ENCODE data around the gene IL17REL. TPM values are rescaled to one million over a fixed set of nuclear protein-coding genes. Genes with fewer than 3 reads are reported as not detected.

IL17REL gene
- total and polyA plus RNA-seq, 2 of the 13 experiments (the other 11 are each of a cell fraction or from before 2014, with no cell fraction given), result not detected

DNA sequence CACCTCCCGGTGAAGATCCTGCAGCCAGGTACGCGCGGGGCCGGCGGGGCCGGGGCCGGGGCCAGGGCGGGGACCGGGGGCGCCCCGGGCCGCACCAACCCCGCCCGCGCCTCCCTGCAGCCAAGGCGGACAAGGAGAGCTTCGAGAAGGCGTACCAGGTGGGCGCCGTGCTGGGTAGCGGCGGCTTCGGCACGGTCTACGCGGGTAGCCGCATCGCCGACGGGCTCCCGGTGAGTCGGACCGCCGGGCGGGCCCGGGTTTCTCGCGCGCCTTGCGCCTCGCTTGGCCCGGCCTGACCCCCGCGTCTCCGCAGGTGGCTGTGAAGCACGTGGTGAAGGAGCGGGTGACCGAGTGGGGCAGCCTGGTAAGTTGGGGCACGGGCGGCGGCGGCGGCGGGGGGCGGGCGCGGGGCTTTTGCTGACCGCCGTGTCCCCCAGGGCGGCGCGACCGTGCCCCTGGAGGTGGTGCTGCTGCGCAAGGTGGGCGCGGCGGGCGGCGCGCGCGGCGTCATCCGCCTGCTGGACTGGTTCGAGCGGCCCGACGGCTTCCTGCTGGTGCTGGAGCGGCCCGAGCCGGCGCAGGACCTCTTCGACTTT, 51.5 kb downstream of the IL17REL start (continued):
- TF ChIP-seq, protein P1, sequence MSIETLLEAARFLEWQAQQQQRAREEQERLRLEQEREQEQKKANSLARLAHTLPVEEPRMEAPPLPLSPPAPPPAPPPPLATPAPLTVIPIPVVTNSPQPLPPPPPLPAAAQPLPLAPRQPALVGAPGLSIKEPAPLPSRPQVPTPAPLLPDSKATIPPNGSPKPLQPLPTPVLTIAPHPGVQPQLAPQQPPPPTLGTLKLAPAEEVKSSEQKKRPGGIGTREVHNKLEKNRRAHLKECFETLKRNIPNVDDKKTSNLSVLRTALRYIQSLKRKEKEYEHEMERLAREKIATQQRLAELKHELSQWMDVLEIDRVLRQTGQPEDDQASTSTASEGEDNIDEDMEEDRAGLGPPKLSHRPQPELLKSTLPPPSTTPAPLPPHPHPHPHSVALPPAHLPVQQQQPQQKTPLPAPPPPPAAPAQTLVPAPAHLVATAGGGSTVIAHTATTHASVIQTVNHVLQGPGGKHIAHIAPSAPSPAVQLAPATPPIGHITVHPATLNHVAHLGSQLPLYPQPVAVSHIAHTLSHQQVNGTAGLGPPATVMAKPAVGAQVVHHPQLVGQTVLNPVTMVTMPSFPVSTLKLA (IDR thresholded peaks at IDR 0.05), result no peak
- TF ChIP-seq, protein P2, sequence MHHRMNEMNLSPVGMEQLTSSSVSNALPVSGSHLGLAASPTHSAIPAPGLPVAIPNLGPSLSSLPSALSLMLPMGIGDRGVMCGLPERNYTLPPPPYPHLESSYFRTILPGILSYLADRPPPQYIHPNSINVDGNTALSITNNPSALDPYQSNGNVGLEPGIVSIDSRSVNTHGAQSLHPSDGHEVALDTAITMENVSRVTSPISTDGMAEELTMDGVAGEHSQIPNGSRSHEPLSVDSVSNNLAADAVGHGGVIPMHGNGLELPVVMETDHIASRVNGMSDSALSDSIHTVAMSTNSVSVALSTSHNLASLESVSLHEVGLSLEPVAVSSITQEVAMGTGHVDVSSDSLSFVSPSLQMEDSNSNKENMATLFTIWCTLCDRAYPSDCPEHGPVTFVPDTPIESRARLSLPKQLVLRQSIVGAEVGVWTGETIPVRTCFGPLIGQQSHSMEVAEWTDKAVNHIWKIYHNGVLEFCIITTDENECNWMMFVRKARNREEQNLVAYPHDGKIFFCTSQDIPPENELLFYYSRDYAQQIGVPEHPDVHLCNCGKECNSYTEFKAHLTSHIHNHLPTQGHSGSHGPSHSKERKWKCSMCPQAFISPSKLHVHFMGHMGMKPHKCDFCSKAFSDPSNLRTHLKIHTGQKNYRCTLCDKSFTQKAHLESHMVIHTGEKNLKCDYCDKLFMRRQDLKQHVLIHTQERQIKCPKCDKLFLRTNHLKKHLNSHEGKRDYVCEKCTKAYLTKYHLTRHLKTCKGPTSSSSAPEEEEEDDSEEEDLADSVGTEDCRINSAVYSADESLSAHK (CRISPR knock-in tag; IDR thresholded peaks at IDR 0.05; ENCODE audit: borderline replicate concordance), result no peak
- no peak for TF ChIP-seq ZNF138 (CRISPR knock-in tag; IDR thresholded peaks at IDR 0.05; ENCODE audit: low read depth)
- TF ChIP-seq, protein P3, sequence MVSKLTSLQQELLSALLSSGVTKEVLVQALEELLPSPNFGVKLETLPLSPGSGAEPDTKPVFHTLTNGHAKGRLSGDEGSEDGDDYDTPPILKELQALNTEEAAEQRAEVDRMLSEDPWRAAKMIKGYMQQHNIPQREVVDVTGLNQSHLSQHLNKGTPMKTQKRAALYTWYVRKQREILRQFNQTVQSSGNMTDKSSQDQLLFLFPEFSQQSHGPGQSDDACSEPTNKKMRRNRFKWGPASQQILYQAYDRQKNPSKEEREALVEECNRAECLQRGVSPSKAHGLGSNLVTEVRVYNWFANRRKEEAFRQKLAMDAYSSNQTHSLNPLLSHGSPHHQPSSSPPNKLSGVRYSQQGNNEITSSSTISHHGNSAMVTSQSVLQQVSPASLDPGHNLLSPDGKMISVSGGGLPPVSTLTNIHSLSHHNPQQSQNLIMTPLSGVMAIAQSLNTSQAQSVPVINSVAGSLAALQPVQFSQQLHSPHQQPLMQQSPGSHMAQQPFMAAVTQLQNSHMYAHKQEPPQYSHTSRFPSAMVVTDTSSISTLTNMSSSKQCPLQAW (CRISPR knock-in tag; IDR thresholded peaks at IDR 0.05), result no peak
- TF ChIP-seq DMAP1 (CRISPR knock-in tag; IDR thresholded peaks at IDR 0.05), result peak; percentile 34; the same call in 1 of the 2 replicates
- no peak for TF ChIP-seq KDM4B (CRISPR knock-in tag; IDR thresholded peaks at IDR 0.05)
- TF ChIP-seq, protein P4, sequence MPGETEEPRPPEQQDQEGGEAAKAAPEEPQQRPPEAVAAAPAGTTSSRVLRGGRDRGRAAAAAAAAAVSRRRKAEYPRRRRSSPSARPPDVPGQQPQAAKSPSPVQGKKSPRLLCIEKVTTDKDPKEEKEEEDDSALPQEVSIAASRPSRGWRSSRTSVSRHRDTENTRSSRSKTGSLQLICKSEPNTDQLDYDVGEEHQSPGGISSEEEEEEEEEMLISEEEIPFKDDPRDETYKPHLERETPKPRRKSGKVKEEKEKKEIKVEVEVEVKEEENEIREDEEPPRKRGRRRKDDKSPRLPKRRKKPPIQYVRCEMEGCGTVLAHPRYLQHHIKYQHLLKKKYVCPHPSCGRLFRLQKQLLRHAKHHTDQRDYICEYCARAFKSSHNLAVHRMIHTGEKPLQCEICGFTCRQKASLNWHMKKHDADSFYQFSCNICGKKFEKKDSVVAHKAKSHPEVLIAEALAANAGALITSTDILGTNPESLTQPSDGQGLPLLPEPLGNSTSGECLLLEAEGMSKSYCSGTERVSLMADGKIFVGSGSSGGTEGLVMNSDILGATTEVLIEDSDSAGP (CRISPR knock-in tag; IDR thresholded peaks at IDR 0.05; ENCODE audit: borderline replicate concordance), result no peak
- 0 out of 2 replicates have a peak, but pooled peaks have one; percentile 1 for TF ChIP-seq ZNF143 (CRISPR knock-in tag; IDR thresholded peaks at IDR 0.05)
- TF ChIP-seq HOXA5 (CRISPR knock-in tag; IDR thresholded peaks at IDR 0.05), result no peak
- TF ChIP-seq, protein P5, sequence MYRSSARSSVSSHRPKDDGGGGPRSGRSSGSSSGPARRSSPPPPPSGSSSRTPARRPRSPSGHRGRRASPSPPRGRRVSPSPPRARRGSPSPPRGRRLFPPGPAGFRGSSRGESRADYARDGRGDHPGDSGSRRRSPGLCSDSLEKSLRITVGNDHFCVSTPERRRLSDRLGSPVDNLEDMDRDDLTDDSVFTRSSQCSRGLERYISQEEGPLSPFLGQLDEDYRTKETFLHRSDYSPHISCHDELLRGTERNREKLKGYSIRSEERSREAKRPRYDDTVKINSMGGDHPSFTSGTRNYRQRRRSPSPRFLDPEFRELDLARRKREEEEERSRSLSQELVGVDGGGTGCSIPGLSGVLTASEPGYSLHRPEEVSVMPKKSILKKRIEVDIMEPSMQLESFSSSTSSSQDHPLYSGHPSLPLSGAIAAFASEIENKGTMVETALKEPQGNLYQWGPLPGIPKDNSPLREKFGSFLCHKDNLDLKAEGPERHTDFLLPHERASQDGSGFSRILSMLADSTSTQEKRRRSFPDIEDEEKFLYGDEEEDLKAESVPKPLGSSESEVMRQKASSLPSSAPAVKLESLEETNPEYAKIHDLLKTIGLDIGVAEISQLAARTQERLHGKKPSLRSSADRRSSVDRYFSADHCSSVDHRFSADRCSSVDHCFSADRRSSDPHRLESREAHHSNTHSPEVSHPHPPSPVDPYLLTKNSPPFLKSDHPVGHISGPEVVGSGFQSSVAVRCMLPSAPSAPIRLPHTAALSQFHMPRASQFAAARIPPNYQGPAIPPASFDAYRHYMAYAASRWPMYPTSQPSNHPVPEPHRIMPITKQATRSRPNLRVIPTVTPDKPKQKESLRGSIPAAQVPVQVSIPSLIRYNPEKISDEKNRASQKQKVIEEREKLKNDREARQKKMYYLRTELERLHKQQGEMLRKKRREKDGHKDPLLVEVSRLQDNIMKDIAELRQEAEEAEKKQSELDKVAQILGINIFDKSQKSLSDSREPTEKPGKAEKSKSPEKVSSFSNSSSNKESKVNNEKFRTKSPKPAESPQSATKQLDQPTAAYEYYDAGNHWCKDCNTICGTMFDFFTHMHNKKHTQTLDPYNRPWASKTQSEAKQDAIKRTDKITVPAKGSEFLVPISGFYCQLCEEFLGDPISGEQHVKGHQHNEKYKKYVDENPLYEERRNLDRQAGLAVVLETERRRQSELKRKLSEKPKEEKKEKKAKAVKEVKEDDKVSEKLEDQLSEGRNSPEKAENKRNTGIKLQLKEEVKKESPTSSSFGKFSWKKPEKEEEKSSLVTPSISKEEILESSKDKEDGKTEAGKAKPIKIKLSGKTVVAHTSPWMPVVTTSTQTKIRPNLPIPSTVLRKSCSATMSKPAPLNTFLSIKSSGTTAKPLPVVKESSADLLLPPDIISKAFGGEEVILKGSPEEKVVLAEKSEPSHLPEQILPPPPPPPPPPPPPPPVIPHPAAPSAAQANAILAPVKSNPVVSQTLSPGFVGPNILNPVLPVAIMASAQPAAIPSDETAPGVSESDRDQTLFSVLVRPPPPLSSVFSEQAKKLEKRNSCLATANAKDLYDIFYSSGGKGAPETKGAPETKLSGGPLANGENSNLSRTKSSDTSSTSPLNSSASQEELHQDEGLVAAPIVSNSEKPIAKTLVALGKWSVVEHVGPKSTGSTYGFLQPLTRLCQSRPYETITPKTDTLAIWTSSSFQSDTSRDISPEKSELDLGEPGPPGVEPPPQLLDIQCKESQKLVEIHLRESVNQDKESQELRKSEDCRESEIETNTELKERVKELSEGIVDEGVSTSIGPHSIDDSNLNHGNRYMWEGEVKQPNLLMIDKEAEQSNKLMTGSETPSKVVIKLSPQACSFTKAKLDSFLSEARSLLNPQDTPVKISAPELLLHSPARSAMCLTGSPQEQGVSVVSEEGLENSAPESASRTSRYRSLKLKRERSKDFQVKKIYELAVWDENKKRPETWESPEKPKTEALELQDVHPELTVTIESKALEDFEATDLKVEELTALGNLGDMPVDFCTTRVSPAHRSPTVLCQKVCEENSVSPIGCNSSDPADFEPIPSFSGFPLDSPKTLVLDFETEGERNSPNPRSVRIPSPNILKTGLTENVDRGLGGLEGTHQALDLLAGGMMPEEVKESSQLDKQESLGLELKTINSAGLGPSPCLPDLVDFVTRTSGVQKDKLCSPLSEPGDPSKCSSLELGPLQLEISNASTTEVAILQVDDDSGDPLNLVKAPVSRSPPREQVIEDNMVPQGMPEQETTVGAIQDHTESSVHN (CRISPR knock-in tag; IDR thresholded peaks at IDR 0.05), result no peak
- TF ChIP-seq ZNF550 (CRISPR knock-in tag; IDR thresholded peaks at IDR 0.05; ENCODE audit: borderline replicate concordance), result no peak
- 0 out of 2 replicates have a peak, but pooled peaks have one; percentile 9 for TF ChIP-seq HOXA3 (CRISPR knock-in tag; IDR thresholded peaks at IDR 0.05)
- TF ChIP-seq MXD4 (CRISPR knock-in tag; IDR thresholded peaks at IDR 0.05), result no peak

Data from HepG2 (cell line).